Mesenchymal stem cell (in vitro differentiated cells and primary cell): Measurements from ENCODE around the gene GAK.

Experiments
- DNase-seq: peaks from one replicate; pipeline ENCODE4 v3.0.0-alpha.2; 2013
- H2AFZ ChIP-seq: one replicate; pipeline ENCODE4 v1.6.1; 2013; ENCODE audit warnings: low read depth, mild to moderate bottlenecking, control low read depth, inconsistent platforms, low read length, moderate library complexity
- H2AK5ac ChIP-seq: 2 replicates; pipeline ENCODE4 v1.6.1; 2013; ENCODE audit warnings: low read length, moderate library complexity, mild to moderate bottlenecking, inconsistent platforms; ENCODE audit not compliant: severe bottlenecking
- H2BK120ac ChIP-seq: one replicate; pipeline ENCODE4 v1.6.1; 2013; ENCODE audit warnings: low read depth, mild to moderate bottlenecking, inconsistent platforms, low read length, moderate library complexity
- H2BK12ac ChIP-seq, 2 experiments: one replicate each; pipeline ENCODE4 v1.6.1; 2013; ENCODE audit warnings: inconsistent platforms in 2 of 2, low read length in 2 of 2, mild to moderate bottlenecking in 2 of 2, moderate library complexity in 2 of 2, control low read depth in 1 of 2
- H2BK15ac ChIP-seq: one replicate; pipeline ENCODE4 v1.6.1; 2013; ENCODE audit warnings: mild to moderate bottlenecking, low read depth, inconsistent platforms; ENCODE audit not compliant: poor library complexity, severe bottlenecking
- H2BK5ac ChIP-seq: 2 replicates; pipeline ENCODE4 v1.6.1; 2013; ENCODE audit warnings: low read depth, mild to moderate bottlenecking, low read length, control low read depth, inconsistent platforms; ENCODE audit not compliant: poor library complexity, severe bottlenecking
- H3K14ac ChIP-seq, 2 experiments: one replicate each; pipeline ENCODE4 v1.6.1; 2013; ENCODE audit warnings: inconsistent platforms in 2 of 2, low read length in 2 of 2, control low read depth in 1 of 2, mild to moderate bottlenecking in 1 of 2, moderate library complexity in 1 of 2
- H3K18ac ChIP-seq, 2 experiments: one replicate each; pipeline ENCODE4 v1.6.1; 2013; ENCODE audit warnings: inconsistent platforms in 2 of 2, low read length in 2 of 2, control low read depth in 1 of 2, low read depth in 1 of 2, mild to moderate bottlenecking in 1 of 2
- H3K23ac ChIP-seq, 2 experiments: one replicate each; pipeline ENCODE4 v1.6.1; 2013; ENCODE audit warnings: inconsistent platforms in 2 of 2, low read length in 2 of 2, mild to moderate bottlenecking in 2 of 2, moderate library complexity in 2 of 2, control low read depth in 1 of 2
- H3K27ac ChIP-seq: 2 replicates; pipeline ENCODE4 v1.5.1; 2013; ENCODE audit warnings: mild to moderate bottlenecking, moderate library complexity, low read length, control low read depth, inconsistent platforms; ENCODE audit not compliant: poor library complexity, severe bottlenecking
- H3K27me3 ChIP-seq, 2 experiments: 2 replicates each; pipeline versions ENCODE4 v1.6.1 to v1.7.0; 2013; ENCODE audit warnings: low read length in 2 of 2, mild to moderate bottlenecking in 2 of 2, moderate library complexity in 2 of 2, control low read depth in 1 of 2, inconsistent platforms in 1 of 2; ENCODE audit not compliant: control insufficient read depth in 1 of 2, insufficient read depth in 1 of 2
- H3K36me3 ChIP-seq, 2 experiments: 2 replicates each; pipeline versions ENCODE4 v1.6.1 to v1.7.0; 2013; ENCODE audit warnings: low read length in 2 of 2, control low read depth in 1 of 2, inconsistent platforms in 1 of 2, low read depth in 1 of 2, mild to moderate bottlenecking in 1 of 2; ENCODE audit not compliant: insufficient read depth in 2 of 2, control insufficient read depth in 1 of 2
- H3K4ac ChIP-seq, 2 experiments: one replicate each; pipeline ENCODE4 v1.6.1; 2013; ENCODE audit warnings: inconsistent platforms in 2 of 2, low read length in 2 of 2, mild to moderate bottlenecking in 2 of 2, moderate library complexity in 2 of 2, control low read depth in 1 of 2, low read depth in 1 of 2
- H3K4me1 ChIP-seq: 2 replicates; pipeline ENCODE4 v1.6.1; 2013; ENCODE audit warnings: low read depth, low read length, control low read depth; ENCODE audit not compliant: control insufficient read depth, insufficient read depth
- H3K4me2 ChIP-seq: 2 replicates; pipeline ENCODE4 v1.6.1; 2013; ENCODE audit warnings: low read length, mild to moderate bottlenecking, inconsistent platforms; ENCODE audit not compliant: poor library complexity, severe bottlenecking
- H3K4me3 ChIP-seq, 2 experiments: 2 replicates each; pipeline versions ENCODE4 v1.5.1 to v1.7.0; 2013; ENCODE audit warnings: low read length in 2 of 2, mild to moderate bottlenecking in 2 of 2, control low read depth in 1 of 2, low read depth in 1 of 2; ENCODE audit not compliant: insufficient read depth in 1 of 2
- H3K79me1 ChIP-seq: replicated peaks from 2 replicates; pipeline ENCODE4 v1.6.1; 2013; ENCODE audit warnings: mild to moderate bottlenecking, control low read depth, low read length, inconsistent platforms; ENCODE audit not compliant: poor library complexity, severe bottlenecking
- H3K9ac ChIP-seq: 2 replicates; pipeline ENCODE4 v1.7.0; 2013; ENCODE audit warnings: mild to moderate bottlenecking, low read length, moderate library complexity
- H3K9me3 ChIP-seq: 2 replicates; pipeline ENCODE4 v1.7.0; 2013; ENCODE audit warnings: mild to moderate bottlenecking, low read length; ENCODE audit not compliant: control insufficient read depth
- H4K8ac ChIP-seq: one replicate; pipeline ENCODE4 v1.6.1; 2013; ENCODE audit warnings: inconsistent platforms, mild to moderate bottlenecking, low read length, moderate library complexity
- H4K91ac ChIP-seq: one replicate; pipeline ENCODE4 v1.6.1; 2013; ENCODE audit warnings: mild to moderate bottlenecking, low read length, inconsistent platforms
- WGBS: methylation state at CpG from one replicate; pipeline ENCODE4 v1.1.7; 2013; ENCODE audit warnings: mixed read lengths; 5-methylcytosine and 5-hydroxymethylcytosine counted together

Gene GAK

GRCh38 chr4:833731-834367 lies 98.3 kb downstream of the GAK start:
- Histone ChIP-seq H3K23ac (no peak overlapping the region), H2BK120ac (no peak overlapping the region), H2BK12ac (no peak overlapping the region), H3K79me1 (no peaks in the 10 kb centered on the region), H2BK5ac (no peak overlapping the region), H3K4me2 (no peak overlapping the region), H4K8ac (no peak overlapping the region), H2AFZ (no peak overlapping the region), H3K4ac (no peak overlapping the region), H3K27ac (no peak overlapping the region), H3K9me3 (peaks cover 17% of the 10 kb centered on the region), H3K4me1 (peaks cover 5% of the 10 kb centered on the region), H2AK5ac (no peak overlapping the region), H4K91ac (no peak overlapping the region), H3K9ac (no peak overlapping the region), H3K4me3 (no peak overlapping the region), H3K27me3 (peaks cover 34 to 51% of the 10 kb centered on the region in 2 experiments), H2BK15ac (no peak overlapping the region), H3K14ac (no peak overlapping the region), H3K36me3 (peaks cover 0 to 3% of the 10 kb centered on the region in 2 experiments), H3K18ac (no peak overlapping the region)
- DNase-seq = no peak
- WGBS = 91% methylated on average over 18 of the region's 18 CpGs

- Histone ChIP-seq H3K9me3 (peaks cover 11% of the 10 kb centered on the region), H3K4me3 (no peak overlapping the region)
- WGBS = 74% methylated on average over 10 of the region's 10 CpGs
Measured at GRCh38 chr4:833156-833555, 99.0 kb downstream of the GAK start.

GRCh38 chr4:832536-832935 lies 99.6 kb downstream of the GAK start:
- H3K14ac ChIP-seq = no peak overlapping the region

More at GRCh38 chr4:833156-833555, 99.0 kb downstream of the GAK start:
- H2AFZ ChIP-seq = no peak overlapping the region
- H3K27me3 ChIP-seq = peaks cover 41 to 58% of the 10 kb centered on the region in 2 experiments
- peaks cover 5% of the 10 kb centered on the region for H3K4me1 ChIP-seq
- no peak overlapping the region for H4K91ac ChIP-seq
- H3K4me2 ChIP-seq = no peak overlapping the region
- H2BK12ac ChIP-seq = no peak overlapping the region
- H2AK5ac ChIP-seq = no peak overlapping the region
- no peaks in the 10 kb centered on the region for H3K79me1 ChIP-seq
- H3K23ac ChIP-seq = no peak overlapping the region
- H4K8ac ChIP-seq = no peak overlapping the region
- H3K27ac ChIP-seq = no peak overlapping the region
- H3K9ac ChIP-seq = no peak overlapping the region
- H3K4ac ChIP-seq = no peak overlapping the region
- H2BK15ac ChIP-seq = no peak overlapping the region
- no peak overlapping the region for H2BK5ac ChIP-seq
- no peak overlapping the region for H2BK120ac ChIP-seq
- no peak for DNase-seq
- peaks cover 0 to 3% of the 10 kb centered on the region in 2 experiments for H3K36me3 ChIP-seq
- no peak overlapping the region for H3K18ac ChIP-seq
- no peak overlapping the region for H3K14ac ChIP-seq

GRCh38 chr4:832108-832507 lies 100.0 kb downstream of the GAK start:
- H3K9ac ChIP-seq = no peak overlapping the region
- peaks cover under 1% of the 10 kb centered on the region for H3K9me3 ChIP-seq
- H3K14ac ChIP-seq = no peak overlapping the region
- no peak overlapping the region for H2BK12ac ChIP-seq
- no peaks in the 10 kb centered on the region for H3K79me1 ChIP-seq
- H2AFZ ChIP-seq = no peak overlapping the region
- H3K4me1 ChIP-seq = peaks cover 10% of the 10 kb centered on the region
- H3K4me2 ChIP-seq = no peak overlapping the region
- H3K27ac ChIP-seq = no peak overlapping the region
- no peak overlapping the region for H2AK5ac ChIP-seq
- peaks cover 52 to 68% of the 10 kb centered on the region in 2 experiments for H3K27me3 ChIP-seq
- 93% methylated on average over 7 of the region's 7 CpGs for WGBS
- H2BK5ac ChIP-seq = no peak overlapping the region
- H2BK15ac ChIP-seq = no peak overlapping the region
- H3K4ac ChIP-seq = no peak overlapping the region
- no peak overlapping the region for H3K4me3 ChIP-seq
- H4K8ac ChIP-seq = no peak overlapping the region
- H2BK120ac ChIP-seq = no peak overlapping the region
- no peak overlapping the region for H4K91ac ChIP-seq
- H3K18ac ChIP-seq = no peak overlapping the region
- H3K23ac ChIP-seq = no peak overlapping the region
- H3K36me3 ChIP-seq = peaks cover 0 to 3% of the 10 kb centered on the region in 2 experiments
- no peak for DNase-seq

More at GRCh38 chr4:832536-832935, 99.6 kb downstream of the GAK start:
- Histone ChIP-seq H3K4ac (no peak overlapping the region), H4K91ac (no peak overlapping the region), H3K4me1 (peaks cover 6% of the 10 kb centered on the region), H3K36me3 (peaks cover 0 to 3% of the 10 kb centered on the region in 2 experiments), H2BK15ac (no peak overlapping the region), H2BK5ac (no peak overlapping the region), H3K4me3 (no peak overlapping the region), H3K27me3 (peaks cover 48 to 64% of the 10 kb centered on the region in 2 experiments), H3K9ac (no peak overlapping the region), H2AK5ac (no peak overlapping the region), H3K18ac (no peak overlapping the region), H2AFZ (no peak overlapping the region), H2BK120ac (no peak overlapping the region), H2BK12ac (no peak overlapping the region), H3K4me2 (no peak overlapping the region), H4K8ac (no peak overlapping the region), H3K79me1 (no peaks in the 10 kb centered on the region), H3K23ac (no peak overlapping the region), H3K27ac (no peak overlapping the region), H3K9me3 (peaks cover 5% of the 10 kb centered on the region)
- no peak for DNase-seq
- WGBS = 89% methylated on average over 9 of the region's 9 CpGs
